GM21390 (cell line): Measurements from ENCODE around the gene ADIRF.

Experiments
- ATAC-seq: cut with Tn5 transposase; IDR thresholded peaks from one replicate; pipeline ENCODE4 v1.9.1; 2021; ENCODE audit not compliant: unreplicated experiment

The ADIRF gene

GRCh38 chr10:86960003-86960862, 8.0 kb upstream of the ADIRF start:
- peak; percentile 82 for ATAC-seq

- no peak for ATAC-seq
Observed at GRCh38 chr10:86960863-86961434, 7.3 kb upstream of the ADIRF start.

DNA sequence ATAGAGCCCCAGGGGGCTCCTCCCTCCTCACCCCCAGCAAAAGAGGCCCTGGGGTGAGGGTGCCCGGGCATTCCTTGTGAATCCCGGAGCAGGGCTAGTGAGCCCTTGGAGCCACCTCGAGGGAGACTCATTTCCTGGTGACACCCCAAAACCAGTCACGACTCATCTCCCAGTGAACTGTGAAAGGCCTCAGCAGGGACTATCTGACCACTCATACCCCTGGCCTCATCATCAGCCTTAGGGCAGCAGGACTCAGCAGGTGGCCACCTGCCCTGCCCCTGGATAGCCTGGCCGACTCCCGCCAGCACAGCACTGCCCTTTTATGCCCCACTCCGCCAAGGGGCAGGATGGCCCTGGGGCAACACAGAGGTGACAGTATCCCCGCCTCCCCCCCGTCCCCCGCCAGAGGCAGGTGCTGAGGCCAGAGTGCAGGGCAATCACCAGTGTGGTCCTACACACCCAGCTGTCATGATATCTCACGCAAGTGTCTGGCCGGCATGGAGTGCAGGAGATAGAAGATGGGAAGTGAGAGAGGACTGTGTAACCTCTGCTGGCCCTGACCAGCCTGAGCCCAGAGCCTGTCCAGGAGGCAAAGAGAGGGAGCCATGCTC, 6.7 kb upstream of the ADIRF start:
- ATAC-seq, result no peak

DNA sequence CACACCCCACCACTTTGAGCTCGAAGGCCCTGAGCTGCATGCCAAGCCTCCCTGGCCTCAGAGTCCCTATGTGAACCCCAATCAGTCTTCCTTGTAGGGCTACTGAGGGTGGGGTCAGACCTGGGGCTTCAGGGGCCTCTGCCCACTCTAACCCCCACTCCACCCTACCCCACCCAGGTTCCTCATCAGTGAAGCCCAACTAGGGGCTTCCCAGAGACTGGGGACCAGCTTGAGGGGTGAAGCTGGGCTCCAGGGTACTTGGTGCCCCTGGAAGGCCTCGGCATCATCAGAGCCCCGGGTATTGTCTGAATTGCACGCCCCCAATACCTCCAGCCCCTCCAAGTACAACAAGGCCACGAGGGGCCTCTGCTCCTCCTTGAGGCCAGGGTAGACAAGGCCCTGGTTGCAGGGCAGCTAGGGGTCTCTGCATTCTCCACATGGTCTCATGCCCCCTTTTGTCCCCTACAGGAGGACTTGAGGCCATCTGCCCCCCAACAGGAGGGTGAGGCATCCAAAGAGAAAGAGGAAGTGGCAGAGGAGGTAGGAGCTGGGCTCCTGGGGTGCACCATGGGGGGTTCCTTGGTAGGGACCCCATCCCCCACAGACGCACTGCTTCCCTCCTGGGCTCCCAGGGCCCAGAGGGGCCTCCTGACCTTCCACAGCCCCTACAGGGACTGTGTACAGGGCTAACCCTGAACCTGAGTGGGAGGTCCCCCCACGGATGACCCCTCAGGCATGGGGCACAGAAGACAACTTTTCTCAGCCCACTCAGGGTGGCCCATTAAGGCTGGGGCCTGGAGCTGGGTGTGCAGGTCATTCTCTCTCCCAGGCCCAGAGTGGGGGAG, 5.9 kb upstream of the ADIRF start:
- no peak for ATAC-seq

- ATAC-seq, result no peak
Observed at GRCh38 chr10:86962981-86963310, 5.3 kb upstream of the ADIRF start.

GRCh38 chr10:86963341-86963919, 4.9 kb upstream of the ADIRF start:
- no peak for ATAC-seq

DNA sequence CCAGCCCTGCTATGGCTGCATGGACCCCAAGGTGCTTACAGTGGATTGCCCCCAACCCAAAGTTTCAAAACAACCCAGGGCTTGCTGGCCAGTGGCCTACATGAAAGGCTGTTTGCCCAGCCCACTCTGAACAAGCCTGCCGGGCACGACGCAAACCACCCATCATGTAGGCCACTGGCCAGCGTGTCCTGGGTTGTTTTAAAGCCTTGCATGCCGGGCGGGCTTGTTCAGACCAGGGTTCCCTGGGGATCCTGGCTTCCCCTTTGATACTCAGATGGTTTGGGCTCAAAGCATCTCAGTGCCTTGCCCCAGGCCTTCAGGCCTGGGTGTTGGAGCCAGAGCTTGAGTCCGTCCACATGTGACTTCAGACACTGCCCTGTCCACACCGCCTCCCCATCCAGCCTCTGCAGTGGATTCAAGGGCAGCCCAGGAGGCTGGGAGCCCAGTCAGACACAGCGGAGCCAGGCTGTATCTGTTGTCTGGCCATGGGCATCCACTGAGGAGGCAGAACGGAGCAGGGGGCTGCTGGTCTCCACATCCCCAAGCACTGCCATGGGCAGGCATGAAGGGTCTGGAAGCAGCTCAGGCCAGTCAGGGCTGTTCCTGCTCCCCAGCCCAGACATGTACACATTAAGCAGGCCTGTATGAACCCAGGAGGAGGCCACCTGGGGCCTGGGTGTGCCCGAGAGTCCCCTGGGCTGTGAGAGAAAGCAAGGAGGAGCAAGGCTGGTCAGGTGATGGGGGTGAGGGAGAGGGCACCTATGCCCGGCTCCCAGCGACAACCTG, 4.0 kb upstream of the ADIRF start:
- ATAC-seq, result no peak

DNA sequence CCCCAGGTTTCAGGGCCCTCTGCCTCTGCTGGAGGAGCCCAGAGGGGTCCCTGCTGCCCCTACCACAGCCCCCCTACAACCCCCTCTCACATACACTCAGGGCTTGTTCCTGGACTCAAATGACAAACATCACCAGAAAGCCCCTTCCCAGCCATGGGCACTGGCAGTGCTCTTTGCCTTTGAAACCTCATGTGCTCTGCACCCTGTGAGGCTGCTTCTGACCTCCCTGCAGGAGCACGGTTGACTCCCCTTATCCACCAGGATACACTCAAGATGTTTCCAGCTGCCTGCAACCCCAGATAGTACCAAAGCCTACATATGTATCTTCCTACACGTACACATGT, 3.5 kb upstream of the ADIRF start:
- ATAC-seq, result no peak

DNA sequence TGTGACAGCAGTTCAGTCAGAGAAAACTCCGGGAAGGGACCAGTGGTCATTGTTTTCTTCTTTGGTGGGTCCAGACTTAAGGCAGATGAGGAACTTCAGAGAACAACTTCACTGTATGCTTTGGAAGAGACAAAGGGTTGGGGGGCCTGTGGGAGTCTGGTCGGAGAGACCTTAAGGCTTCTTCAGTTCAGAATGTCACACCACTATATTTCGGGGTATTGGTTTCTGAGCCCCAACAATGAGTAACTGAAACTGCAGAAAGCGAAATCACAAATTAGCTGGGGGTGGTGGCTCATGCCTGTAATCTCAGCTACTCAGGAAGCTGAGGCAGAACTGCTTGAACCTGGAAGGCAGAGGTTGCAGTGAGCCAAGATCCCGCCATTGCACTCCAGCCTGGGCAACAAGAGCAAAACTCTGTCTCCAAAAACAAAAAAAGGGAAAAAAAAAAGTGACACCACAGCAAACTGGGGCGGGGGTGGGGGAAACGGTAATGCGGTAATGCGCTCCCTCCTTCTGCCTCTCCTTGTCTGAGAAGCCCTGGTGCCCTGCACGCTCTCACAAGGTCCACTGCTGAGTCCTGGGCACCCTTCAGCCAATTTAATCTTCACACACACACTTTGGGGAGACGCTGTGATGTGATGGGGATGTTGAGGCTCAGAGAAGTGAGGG, 2.2 kb upstream of the ADIRF start:
- peak; percentile 30 for ATAC-seq

DNA sequence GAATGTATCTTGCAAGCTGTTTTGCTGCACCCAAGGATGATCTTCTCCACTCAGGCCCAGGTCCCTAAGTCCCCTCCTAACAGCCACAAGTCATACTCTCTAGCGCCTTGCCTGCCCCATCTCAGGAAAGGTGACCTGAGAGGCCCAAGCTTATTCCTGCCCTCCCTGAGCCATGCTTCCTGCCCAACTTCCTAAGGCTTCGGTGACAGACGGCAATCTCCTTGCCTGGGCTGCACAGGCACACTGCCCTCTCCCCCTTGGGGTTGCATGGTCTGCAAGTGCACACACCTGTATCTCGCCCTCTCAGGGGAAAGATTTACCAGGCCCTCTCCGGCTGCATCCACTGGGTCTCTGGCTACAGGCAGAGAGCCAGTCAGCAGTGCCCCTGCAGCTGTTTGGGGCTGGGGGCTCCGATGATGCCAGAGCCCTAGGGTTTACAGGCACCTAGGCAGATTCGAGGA, 771 bp upstream of the ADIRF start:
- no peak for ATAC-seq

DNA sequence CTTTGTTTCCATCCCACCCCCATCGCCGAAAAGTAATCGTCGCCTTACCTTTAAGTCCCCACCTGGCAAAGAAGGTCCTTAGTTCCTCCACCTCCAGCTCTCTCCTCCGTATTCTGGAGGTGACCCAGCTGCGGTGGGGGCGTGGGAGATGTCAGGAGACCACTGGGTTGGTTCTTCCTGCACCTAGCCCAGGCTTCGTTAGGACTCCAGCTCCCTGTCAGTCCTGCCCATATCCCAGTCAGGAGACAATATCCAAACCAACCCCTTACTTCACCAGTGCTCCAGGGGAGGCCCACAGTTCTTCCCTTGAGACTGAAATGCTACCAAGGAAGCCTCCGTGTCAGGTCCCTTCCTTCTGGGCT, 693 bp downstream of the ADIRF start:
- no peak for ATAC-seq

GRCh38 chr10:86969421-86970041, 1.2 kb downstream of the ADIRF start:
- no peak for ATAC-seq

- no peak for ATAC-seq
Observed at GRCh38 chr10:86970162-86970981, 2.1 kb downstream of the ADIRF start.

GRCh38 chr10:86970982-86971231, 2.6 kb downstream of the ADIRF start:
- no peak for ATAC-seq

DNA sequence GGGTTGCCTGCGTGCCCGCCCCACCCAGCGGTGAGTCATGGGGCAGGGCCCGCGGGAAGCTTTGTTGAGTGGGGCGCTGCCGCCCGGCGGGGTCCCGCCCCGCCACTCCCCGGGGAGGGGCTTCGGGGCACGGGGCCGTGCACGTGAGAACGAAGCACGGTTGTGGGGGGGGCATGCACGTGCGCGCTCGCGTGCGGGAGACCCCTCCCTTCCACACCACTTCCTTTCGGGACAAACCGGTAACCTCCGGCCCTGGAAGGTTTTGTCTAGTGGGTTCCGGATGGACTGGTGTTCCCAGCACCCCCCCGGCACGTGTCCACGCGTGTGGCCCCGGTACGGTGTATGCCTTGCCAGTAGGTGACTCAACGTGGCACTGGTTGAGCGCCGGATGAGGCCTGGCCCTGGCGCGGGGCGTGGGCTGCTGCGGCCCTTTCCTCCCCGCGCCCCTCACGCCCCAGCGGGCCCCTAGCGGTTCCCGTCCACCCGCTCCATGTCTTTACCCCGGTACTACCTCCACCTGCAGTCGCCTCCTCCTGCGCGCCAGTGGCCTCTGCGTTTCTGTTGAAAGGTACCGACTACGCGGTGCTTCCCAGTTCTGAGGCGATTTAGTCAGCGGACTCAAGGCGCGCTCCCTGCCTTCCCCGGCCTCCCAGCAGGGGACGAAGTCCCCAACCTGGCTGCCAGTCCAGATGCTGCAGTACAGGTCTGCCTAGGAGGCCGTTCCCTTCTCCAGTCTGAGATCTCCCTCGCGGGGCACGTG, 3.1 kb downstream of the ADIRF start:
- ATAC-seq, result peak; percentile 78

DNA sequence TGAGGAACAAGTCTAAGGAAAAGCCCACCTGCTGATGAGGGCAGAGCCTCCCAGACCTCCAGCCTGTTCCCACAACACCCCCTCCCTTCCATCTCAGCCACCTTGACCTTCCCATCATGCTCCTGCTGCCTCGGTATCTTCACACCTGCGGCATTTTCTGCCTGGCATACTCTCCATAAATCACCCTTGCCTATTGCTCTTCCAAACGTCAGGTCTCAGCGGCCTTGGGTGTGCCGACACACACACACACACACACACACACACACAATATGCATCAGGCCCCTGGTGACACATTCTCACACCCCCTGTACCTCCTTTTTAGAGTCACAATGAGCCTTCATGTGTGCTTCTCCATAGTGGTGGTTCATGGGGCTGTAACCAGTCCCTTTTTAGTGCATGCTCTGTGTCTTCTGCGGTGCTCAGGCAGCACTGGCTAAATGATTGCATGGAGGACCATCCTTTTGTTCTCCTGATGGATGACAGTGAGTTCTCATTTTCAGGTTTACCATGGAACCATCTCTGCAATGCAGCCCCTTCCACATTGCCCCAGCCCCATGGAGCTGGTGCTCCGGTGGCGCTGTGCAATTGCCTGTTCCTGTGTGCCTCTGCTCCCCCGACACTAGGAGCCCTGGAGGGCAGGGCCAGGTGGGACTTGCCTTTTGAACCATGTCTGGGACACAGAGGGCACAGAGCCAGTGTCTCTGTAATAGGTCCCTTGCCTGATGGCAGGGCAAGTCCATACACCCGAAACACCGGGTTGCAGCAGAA, 4.5 kb downstream of the ADIRF start:
- no peak for ATAC-seq

GRCh38 chr10:86974484-86974883, 6.2 kb downstream of the ADIRF start:
- ATAC-seq, result no peak
